HG03521 (cell line): ENCODE measurements around the gene ACSF2.

Source experiments
- ATAC-seq: cut with Tn5 transposase; IDR thresholded peaks from one replicate; pipeline ENCODE4 v1.9.1; 2021; ENCODE audit warnings: mild to moderate bottlenecking, moderate library complexity; ENCODE audit not compliant: unreplicated experiment

ACSF2 gene

GRCh38 chr17:50495217-50495823 lies 69.3 kb downstream of the ACSF2 start:
- no peak for ATAC-seq

GRCh38 chr17:50495918-50496317 lies 69.9 kb downstream of the ACSF2 start:
- ATAC-seq = no peak

GRCh38 chr17:50498021-50498874 lies 72.2 kb downstream of the ACSF2 start:
- ATAC-seq = no peak

- no peak for ATAC-seq
Observed at GRCh38 chr17:50499270-50499669, 73.3 kb downstream of the ACSF2 start.

GRCh38 chr17:50499721-50500120 lies 73.7 kb downstream of the ACSF2 start:
- ATAC-seq = no peak

GRCh38 chr17:50501054-50501453 lies 75.0 kb downstream of the ACSF2 start:
- no peak for ATAC-seq

GRCh38 chr17:50502301-50502990 lies 76.4 kb downstream of the ACSF2 start:
- no peak for ATAC-seq

- ATAC-seq = no peak
Observed at GRCh38 chr17:50505591-50506130, 79.6 kb downstream of the ACSF2 start.

GRCh38 chr17:50506298-50506697 lies 80.3 kb downstream of the ACSF2 start:
- ATAC-seq = no peak

- ATAC-seq = no peak
Observed at GRCh38 chr17:50507871-50508572, 82.0 kb downstream of the ACSF2 start, which contains the start of gene MYCBPAP. MYCBPAP (plus strand) TSS chr17:50508439; CDS start chr17:50508675, 236 bp downstream.

GRCh38 chr17:50508573-50509460 lies 82.8 kb downstream of the ACSF2 start:
- ATAC-seq = no peak

GRCh38 chr17:50511058-50511457 lies 85.0 kb downstream of the ACSF2 start:
- peak; percentile 58 for ATAC-seq

- no peak for ATAC-seq
Observed at GRCh38 chr17:50513495-50513894, 87.5 kb downstream of the ACSF2 start.

- ATAC-seq = no peak
Observed at GRCh38 chr17:50514388-50514787, 88.4 kb downstream of the ACSF2 start.

GRCh38 chr17:50514936-50515702 lies 89.1 kb downstream of the ACSF2 start:
- ATAC-seq = no peak

- ATAC-seq = no peak
Observed at GRCh38 chr17:50517011-50517410, 91.0 kb downstream of the ACSF2 start.

- no peak for ATAC-seq
Observed at GRCh38 chr17:50517504-50518383, 91.7 kb downstream of the ACSF2 start.

GRCh38 chr17:50518384-50519023 lies 92.5 kb downstream of the ACSF2 start:
- no peak for ATAC-seq
